Measurements from ENCODE around the gene YPEL5. TPM values are rescaled to one million over a fixed set of nuclear protein-coding genes. Genes with fewer than 3 reads are reported as not detected.

The YPEL5 gene
- total RNA-seq, 1 experiment from 2014 or later: 225 TPM

DNA sequence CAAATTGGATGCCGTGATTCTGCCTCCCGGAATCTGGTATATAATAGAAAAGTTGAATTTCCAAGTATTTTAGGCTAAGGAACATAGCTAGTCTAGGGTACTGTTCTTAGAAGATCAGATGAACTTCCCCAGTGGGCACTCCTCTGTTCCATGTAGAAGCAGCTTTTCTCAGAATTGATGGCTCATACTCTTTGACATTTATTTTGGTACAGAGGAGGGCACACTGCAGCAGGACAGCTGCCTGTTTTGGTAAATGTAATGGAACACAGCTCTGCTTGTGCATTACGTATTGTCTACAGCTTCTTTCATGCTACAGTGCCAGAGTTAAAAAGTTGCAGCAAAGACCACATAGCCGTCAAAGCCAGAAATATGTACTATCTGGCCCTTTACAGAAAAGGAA, 10.8 kb downstream of the YPEL5 start:
- CTCF ChIA-PET: no interaction called here
- no peak overlapping the region for H3K4me3 ChIP-seq (ENCODE audit: low read depth, low read length, poor library complexity, severe bottlenecking)
- DNase-seq (ENCODE audit: low spot score): no peak
- no TSS peak for BruUV-seq (replicated peaks)
- no peak overlapping the region for H3K27ac ChIP-seq (ENCODE audit: low read depth, low read length, poor library complexity, severe bottlenecking)
- H3K27me3 ChIP-seq (replicated peaks; ENCODE audit: insufficient read depth, low read depth, low read length, poor library complexity): no peaks in the 10 kb centered on the region
- TF ChIP-seq EZH2 (IDR thresholded peaks at IDR 0.05; ENCODE audit: borderline replicate concordance, low read depth, low read length, poor library complexity, severe bottlenecking): no peak
- TF ChIP-seq, protein P1, sequence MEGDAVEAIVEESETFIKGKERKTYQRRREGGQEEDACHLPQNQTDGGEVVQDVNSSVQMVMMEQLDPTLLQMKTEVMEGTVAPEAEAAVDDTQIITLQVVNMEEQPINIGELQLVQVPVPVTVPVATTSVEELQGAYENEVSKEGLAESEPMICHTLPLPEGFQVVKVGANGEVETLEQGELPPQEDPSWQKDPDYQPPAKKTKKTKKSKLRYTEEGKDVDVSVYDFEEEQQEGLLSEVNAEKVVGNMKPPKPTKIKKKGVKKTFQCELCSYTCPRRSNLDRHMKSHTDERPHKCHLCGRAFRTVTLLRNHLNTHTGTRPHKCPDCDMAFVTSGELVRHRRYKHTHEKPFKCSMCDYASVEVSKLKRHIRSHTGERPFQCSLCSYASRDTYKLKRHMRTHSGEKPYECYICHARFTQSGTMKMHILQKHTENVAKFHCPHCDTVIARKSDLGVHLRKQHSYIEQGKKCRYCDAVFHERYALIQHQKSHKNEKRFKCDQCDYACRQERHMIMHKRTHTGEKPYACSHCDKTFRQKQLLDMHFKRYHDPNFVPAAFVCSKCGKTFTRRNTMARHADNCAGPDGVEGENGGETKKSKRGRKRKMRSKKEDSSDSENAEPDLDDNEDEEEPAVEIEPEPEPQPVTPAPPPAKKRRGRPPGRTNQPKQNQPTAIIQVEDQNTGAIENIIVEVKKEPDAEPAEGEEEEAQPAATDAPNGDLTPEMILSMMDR (conservative IDR thresholded peaks at IDR 0.05; ENCODE audit: low read depth, low read length): no peak
- intact Hi-C loops (cut with micrococcal nuclease; ENCODE audit: unreplicated experiment): no loop called here
- H3K9me3 ChIP-seq (ENCODE audit: low read depth, low read length, poor library complexity, severe bottlenecking): no peaks in the 10 kb centered on the region
- POLR2A ChIA-PET (ENCODE audit: low non-redundant PET): no interaction called here
- peaks cover 76% of the 10 kb centered on the region for H3K36me3 ChIP-seq (ENCODE audit: insufficient read depth, low read length, poor library complexity, severe bottlenecking)
- peaks cover 41% of the 10 kb centered on the region for H3K4me1 ChIP-seq (ENCODE audit: insufficient read depth, low read length, poor library complexity, severe bottlenecking)

DNA sequence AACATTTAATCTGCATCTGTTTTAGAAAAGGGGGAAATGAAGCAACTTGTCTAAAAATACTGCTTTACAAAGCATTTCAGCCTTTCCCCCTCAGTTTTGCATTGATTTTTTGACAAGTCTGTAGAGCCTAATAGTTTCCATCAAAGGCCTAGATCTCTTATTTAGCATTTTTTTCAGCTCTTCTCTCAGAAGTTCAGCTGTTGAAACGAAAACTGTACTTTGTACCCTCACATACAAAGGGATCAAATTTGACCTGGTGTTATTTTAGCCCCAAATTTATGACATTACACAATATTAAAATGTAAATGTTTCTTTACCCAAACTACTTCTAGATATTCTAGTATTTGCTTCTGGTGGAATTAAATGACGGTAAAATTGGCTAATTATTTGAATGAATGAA, 13.0 kb downstream of the YPEL5 start:
- TF ChIP-seq, protein P1 (conservative IDR thresholded peaks at IDR 0.05; ENCODE audit: low read depth, low read length): no peak
- no peak for TF ChIP-seq EZH2 (IDR thresholded peaks at IDR 0.05; ENCODE audit: borderline replicate concordance, low read depth, low read length, poor library complexity, severe bottlenecking)
- Histone ChIP-seq H3K9me3 (ENCODE audit: low read depth, low read length, poor library complexity, severe bottlenecking) (no peaks in the 10 kb centered on the region), H3K4me3 (ENCODE audit: low read depth, low read length, poor library complexity, severe bottlenecking) (no peak overlapping the region), H3K4me1 (ENCODE audit: insufficient read depth, low read length, poor library complexity, severe bottlenecking) (peaks cover 47% of the 10 kb centered on the region), H3K36me3 (ENCODE audit: insufficient read depth, low read length, poor library complexity, severe bottlenecking) (peaks cover 59% of the 10 kb centered on the region), H3K27me3 (replicated peaks; ENCODE audit: insufficient read depth, low read depth, low read length, poor library complexity) (no peaks in the 10 kb centered on the region), H3K27ac (ENCODE audit: low read depth, low read length, poor library complexity, severe bottlenecking) (peak overlapping the region; percentile 18)
- no TSS peak for BruUV-seq (replicated peaks)
- intact Hi-C loops (cut with micrococcal nuclease; ENCODE audit: unreplicated experiment): no loop called here
- ChIA-PET POLR2A (ENCODE audit: low non-redundant PET) (no interaction called here), CTCF (no interaction called here)
- no peak for DNase-seq (ENCODE audit: low spot score)

DNA sequence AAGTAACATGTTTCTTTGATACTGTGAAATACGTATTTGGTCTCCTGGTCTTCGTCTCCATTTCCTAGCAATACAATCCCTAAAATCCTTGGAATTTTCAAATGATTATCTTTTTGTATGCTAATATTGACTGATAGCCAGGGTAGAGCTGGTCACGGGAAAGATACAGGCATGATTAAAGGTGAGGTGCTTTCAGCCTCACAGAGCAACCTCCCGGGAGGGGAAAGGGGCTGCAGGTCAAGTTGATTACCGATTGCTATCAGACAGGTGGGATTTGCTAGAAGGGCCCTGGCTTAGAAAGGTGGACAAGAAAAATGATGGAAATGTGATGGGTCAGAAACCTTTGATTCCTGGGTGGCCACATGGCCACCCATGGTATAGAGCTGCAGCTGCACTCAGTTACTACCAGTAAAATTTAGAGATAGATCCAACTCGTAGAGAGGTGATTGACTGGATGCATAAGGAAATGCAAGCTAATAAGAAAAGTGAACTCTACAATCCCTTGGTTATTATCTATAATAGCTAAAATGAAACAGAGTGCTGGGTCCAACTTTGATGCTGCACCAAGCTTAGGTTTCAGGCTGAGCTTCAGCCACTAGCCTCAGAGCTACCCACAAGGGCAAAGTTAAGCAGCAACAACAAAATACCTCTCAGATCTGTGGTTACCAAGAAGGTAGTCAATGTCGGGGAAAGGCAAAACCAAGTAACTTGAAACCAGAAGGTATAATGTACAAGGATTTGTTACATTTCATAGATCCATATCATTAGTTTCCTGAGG, 15.3 kb downstream of the YPEL5 start:
- no peaks in the 10 kb centered on the region for H3K9me3 ChIP-seq (ENCODE audit: low read depth, low read length, poor library complexity, severe bottlenecking)
- no peak for TF ChIP-seq EZH2 (IDR thresholded peaks at IDR 0.05; ENCODE audit: borderline replicate concordance, low read depth, low read length, poor library complexity, severe bottlenecking)
- TF ChIP-seq, protein P1 (conservative IDR thresholded peaks at IDR 0.05; ENCODE audit: low read depth, low read length): no peak
- H3K36me3 ChIP-seq (ENCODE audit: insufficient read depth, low read length, poor library complexity, severe bottlenecking): peaks cover 37% of the 10 kb centered on the region
- no peak for DNase-seq (ENCODE audit: low spot score)
- peaks cover 47% of the 10 kb centered on the region for H3K4me1 ChIP-seq (ENCODE audit: insufficient read depth, low read length, poor library complexity, severe bottlenecking)
- intact Hi-C loops (cut with micrococcal nuclease; ENCODE audit: unreplicated experiment): no loop called here
- POLR2A ChIA-PET (ENCODE audit: low non-redundant PET): no interaction called here
- CTCF ChIA-PET: no interaction called here
- no peak overlapping the region for H3K27ac ChIP-seq (ENCODE audit: low read depth, low read length, poor library complexity, severe bottlenecking)
- BruUV-seq (replicated peaks): no TSS peak
- no peak overlapping the region for H3K4me3 ChIP-seq (ENCODE audit: low read depth, low read length, poor library complexity, severe bottlenecking)
- no peaks in the 10 kb centered on the region for H3K27me3 ChIP-seq (replicated peaks; ENCODE audit: insufficient read depth, low read depth, low read length, poor library complexity)

Measured in A673 (cell line).